Panc1 (cell line): ENCODE measurements around the gene DCDC2.

ENCODE experiments used
- CTCF ChIP-seq: fragments of 450-650 bp; IDR thresholded peaks from 2 replicates; pipeline ENCODE4 v1.5.1; 2017; ENCODE audit warnings: mild to moderate bottlenecking
- POLR2AphosphoS5 ChIP-seq: IDR thresholded peaks from 2 replicates; pipeline ENCODE4 v1.6.1; 2012; ENCODE audit warnings: mild to moderate bottlenecking, low read depth, low read length, moderate library complexity
- SIN3A ChIP-seq: IDR thresholded peaks from 2 replicates; pipeline ENCODE4 v1.6.1; 2012; ENCODE audit warnings: low read depth, mild to moderate bottlenecking, low read length, moderate library complexity, borderline replicate concordance; ENCODE audit not compliant: insufficient read depth
- TCF7L2 ChIP-seq: IDR thresholded peaks from 2 replicates; pipeline ENCODE4 v1.6.1; 2011; ENCODE audit warnings: mild to moderate bottlenecking, low read depth, low read length, inconsistent platforms

GRCh38 chr6:24223115-24223919 lies 134.5 kb downstream of the DCDC2 start:
- TF ChIP-seq CTCF (no peak), SIN3A (no peak), POLR2AphosphoS5 (no peak), TCF7L2 (no peak)
